GM19099 (cell line): ENCODE measurements around the gene PICALM.

Source experiments
- POLR2A ChIP-seq: IDR thresholded peaks from 3 replicates; pipeline ENCODE4 v1.6.1; 2011; ENCODE audit warnings: low read depth; ENCODE audit not compliant: insufficient read length; ENCODE audit errors: extremely low read depth

PICALM gene

DNA sequence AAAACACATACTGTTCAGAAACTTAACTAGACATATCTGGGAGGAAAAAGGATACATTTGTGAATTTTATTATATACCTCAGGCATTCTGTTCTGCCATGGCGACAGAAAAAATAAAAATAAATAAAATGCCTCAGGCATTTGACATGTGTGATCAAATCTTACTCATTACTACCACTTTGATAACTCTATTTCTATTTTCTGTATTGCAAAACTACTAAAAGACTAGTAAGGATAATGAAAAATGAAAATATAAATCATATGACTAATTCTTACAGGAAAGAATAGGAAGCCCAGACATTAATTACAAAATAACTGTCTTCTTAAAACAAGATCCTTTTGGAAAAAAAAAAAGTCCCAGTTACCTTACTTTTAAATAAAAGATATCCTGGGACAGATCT is 5.3 kb downstream of the PICALM start:
- no peak for TF ChIP-seq POLR2A

DNA sequence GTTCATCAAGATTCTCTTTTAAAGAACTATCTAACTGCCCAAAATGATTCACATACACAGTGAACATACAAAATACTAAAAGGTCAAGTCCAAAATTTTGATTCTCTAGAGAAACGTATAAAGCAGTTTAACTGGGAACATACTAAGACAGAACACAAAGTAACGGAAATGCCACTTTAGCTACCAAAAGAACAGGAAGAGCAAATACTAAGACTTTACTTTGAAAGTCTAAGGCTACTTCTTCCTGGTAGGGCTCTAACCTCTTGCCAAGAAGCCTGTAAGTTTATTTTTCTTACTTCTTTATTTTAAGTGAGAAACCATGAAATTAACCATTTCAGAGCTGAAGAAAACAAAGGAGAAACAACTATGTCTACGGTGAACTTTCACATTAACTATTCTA is 6.2 kb downstream of the PICALM start:
- TF ChIP-seq POLR2A: no peak

DNA sequence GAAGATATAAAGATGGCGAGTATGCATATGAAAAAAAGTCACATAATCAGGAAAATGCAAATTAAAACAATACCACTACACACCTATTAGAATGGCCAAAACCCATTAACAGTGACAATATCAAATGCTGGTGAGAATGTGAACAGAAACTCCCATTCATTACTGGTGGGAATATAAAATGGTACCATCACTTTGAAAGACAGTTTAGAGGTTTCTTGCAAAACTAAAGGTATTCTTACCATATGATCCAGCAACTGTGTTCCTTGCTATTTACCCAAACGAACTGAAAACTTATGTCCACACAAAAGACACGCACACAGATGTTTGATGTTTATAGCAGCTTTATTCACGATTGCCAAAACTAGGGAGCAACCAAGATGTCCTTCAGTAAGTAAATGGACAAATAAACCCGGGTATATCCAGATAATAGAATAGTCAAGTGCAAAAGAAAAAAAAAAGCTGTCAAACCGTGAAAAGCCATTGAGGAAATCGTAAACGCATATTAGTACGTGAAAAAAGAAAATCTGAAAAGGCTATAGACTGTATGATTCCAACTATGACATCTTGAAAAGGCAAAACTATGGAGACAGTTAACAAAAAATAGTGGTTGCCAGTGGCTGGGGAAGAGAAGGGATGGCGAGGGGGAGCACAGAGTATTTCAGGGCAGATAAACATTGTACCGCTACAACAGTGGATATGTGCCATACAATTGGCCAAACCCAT is 7.2 kb downstream of the PICALM start:
- TF ChIP-seq POLR2A: no peak

DNA sequence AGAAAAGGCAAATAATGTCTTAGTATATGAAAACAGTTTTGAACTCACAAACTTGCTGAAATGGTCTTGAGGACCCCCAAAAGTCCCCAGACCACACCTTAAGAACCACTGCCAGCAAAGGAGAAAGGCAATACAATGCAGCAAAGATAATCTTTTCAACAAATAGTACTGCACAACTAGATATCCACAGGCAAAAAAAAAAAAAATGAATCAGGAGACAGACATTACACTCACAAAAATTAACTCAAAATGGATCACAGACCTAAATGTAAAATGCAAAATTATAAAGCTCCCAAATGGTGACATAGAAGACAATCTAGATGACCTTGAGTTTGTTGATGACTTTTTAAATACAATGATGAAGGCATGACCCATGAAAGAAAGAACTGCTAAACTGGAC is 8.3 kb downstream of the PICALM start:
- TF ChIP-seq POLR2A: no peak

DNA sequence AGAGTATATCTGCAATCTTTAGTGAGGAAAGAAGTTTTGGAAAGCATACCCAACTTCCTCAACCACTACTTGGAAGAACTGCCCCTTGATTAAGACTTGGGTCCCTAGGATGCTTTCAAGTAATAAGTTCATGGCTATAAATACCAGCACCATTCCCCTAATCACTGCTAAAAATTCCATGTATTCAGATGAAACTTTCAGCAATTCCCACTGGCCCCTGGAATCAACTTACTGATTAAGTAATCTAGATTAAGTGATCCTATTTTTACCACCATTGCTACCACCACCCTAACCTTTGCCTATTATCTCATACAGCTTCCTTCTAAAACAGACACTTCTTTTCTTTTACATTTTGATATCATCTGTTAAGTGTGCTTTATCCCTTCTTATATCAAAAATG is 10.5 kb downstream of the PICALM start:
- TF ChIP-seq POLR2A: no peak

DNA sequence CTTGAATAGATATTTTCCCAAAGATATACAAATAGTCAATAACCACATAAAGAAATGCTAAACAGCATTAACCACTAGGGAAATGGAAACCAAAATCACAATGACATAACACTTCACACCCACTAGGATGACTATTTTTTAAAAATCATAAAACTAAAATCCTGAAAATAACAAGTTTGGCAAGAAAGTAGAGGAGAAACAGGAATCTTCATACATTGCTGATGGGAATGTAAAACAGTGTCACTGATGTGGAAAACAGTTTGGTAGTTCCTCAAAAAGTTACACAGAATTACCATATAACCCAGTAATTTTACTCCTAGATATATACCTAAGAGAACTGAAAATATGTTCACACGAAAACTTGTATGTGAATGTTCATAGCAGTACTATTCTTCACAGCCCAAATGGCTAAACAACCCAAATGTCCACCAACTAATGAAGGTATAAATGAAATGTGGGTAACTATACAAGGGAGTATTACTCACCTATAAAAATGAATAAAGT is 12.5 kb downstream of the PICALM start:
- TF ChIP-seq POLR2A: no peak

DNA sequence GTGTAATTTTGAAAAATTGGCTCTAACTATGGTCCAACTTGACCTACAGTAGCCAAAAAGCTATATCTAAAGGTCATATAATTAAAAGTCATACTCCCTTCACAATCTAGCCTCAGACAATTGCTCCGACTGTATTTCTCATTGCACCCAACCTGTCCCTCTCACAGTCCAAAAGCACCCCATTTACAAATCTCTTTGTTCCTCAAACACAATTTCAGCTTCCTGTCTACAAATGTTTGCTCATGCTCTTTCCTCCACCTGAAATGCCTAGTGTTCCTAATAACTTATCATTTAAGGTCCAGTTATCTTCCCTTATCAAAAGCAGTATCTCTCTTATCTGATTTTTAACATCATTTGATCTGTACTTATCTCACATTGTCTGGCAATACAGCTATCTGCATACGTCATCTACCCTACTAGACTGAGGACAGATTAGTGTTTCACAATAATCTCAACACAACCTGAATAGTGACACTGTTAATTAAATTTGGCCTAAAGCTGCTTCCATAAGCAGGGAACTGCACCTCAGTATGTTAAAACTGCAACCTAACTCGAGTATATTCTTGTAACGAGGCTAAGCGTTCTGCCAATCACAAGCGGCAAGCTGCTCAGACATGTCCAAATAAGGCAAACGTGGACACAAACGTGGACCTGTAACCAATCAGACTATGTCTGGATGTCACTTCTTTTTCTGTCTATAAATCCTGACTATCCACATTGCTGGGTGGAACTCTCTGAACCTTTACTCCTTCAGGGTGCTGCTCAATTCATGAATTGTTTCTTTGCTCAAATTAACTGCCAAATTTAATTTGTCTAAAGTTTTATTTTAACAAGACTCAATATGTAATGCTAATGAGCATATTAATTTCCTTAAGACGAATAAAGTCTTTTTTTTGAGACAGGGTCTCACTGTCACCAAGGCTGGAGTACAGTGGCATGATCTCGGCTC is 15.9 kb downstream of the PICALM start:
- no peak for TF ChIP-seq POLR2A

DNA sequence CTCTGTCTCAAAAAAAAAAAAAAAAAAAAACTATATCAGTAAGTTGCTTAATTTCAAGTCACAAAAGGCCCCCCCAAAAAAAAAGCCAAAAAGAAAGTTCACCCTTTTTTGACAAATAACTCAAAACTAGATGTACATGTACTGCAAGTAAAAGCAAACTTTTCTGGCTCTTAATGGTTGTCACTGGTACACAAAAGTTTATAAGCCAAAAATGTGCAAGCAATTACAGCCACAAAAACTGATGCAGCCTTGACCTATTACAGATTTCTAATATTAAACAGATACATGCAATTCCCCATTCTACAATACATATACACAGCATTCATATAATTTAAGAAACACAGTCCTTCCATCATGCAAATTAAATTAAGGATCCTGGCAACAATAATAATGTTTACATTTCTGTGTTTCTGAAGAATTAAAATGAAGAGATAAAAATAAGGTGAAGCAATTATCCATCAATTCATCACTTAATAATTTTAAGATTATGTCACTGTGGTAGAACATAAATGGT is 18.6 kb downstream of the PICALM start:
- no peak for TF ChIP-seq POLR2A

DNA sequence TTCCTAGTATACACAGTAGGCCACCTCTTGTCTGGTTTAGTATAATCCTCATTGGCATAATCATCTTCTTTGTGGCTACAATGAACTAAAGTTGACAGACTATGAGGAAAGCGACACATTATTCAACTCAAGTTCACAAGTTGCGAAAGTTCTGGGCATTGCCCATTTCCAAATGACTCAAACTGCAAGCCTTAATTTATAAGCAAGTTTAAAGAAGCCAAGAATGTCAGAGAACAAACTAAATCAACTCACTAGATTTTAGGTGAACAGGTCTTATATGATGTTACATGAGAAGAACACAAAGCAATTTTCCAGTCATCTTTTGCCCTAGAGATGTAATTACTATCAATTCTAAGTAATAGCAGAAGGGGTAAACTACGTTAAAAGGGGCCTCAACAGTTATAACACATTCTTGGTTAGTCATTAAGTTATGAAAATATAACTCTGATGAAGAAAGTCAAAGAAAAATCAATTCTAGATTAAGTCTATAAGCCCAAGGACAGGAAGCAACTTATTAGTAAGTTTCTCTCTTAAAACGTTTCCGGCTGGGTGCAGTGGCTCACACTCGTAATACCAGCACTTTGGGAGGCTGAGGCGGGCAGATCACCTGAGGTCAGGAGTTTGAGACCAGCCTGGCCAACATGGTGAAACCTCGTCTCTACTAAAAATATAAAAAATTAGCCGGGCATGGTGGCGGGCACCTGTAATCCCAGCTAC is 21.5 kb downstream of the PICALM start:
- TF ChIP-seq POLR2A: no peak

DNA sequence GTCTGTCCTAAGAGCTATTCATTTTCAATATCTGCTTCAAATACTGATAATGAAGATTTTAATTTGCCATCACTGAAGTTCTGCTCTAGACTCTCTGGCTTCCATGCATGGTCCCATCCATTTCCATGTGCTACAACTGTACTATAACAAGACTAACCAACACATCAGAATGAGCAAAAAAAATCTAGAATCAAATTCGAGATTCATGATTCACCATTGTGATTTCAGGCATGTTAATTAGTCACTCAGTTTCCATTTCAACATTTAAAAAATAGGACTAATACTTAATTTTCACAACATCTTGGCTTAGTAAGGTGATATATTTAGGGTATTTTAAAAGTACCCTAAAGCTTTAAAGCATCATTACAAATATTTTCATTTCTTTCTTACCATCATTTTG is 22.8 kb downstream of the PICALM start:
- no peak for TF ChIP-seq POLR2A

DNA sequence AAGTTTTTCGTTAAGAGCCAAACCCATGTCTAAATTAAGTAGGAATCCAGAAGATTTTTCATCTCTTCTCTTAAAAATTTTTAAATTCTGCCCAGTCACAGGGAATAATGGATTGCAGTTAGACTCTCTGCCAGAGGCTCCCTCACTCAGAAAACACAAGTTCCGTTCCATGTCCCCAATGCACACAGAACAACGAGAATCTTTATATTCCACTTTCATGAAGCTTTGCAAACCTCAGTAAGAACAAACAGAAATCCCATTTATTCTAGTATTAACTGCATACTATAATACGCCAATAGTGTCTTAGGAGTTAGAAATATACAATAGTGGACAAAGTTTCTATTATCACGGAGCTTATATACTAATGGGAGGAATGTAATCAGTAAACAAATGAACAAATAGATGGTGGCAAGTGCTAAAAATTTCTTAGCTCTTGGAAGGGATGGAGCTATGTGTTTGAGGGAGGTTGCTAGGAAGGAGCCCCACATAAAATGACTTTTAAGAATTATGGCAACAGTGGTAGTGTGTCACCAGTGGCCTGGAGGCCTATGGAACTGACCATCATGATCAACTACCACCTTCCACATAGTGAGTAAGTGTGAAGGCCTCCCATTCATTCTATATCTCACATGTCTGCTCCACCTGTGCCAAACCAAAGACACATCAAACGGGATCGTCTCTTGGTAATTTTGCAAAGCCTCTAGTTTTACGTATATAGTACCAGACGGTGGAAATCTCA is 24.9 kb downstream of the PICALM start:
- TF ChIP-seq POLR2A: no peak

DNA sequence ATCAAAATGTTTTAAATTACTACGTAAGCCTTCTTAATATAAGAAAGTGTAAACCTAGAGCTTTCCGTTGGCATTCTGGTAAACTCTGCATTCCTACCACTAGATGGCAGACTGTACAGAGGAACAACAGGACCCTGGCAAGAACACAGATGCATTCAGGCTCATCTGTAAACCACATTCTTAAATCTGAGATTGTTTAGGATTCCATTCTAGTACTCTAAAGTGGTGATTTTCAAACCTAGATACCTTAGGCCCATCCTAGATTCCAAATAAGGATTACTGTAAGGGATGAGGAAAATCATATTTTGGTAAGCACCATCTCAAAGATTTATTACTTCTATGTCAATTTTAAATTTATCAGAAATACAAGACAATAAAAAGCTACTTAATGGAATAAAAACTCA is 26.9 kb downstream of the PICALM start:
- TF ChIP-seq POLR2A: no peak

DNA sequence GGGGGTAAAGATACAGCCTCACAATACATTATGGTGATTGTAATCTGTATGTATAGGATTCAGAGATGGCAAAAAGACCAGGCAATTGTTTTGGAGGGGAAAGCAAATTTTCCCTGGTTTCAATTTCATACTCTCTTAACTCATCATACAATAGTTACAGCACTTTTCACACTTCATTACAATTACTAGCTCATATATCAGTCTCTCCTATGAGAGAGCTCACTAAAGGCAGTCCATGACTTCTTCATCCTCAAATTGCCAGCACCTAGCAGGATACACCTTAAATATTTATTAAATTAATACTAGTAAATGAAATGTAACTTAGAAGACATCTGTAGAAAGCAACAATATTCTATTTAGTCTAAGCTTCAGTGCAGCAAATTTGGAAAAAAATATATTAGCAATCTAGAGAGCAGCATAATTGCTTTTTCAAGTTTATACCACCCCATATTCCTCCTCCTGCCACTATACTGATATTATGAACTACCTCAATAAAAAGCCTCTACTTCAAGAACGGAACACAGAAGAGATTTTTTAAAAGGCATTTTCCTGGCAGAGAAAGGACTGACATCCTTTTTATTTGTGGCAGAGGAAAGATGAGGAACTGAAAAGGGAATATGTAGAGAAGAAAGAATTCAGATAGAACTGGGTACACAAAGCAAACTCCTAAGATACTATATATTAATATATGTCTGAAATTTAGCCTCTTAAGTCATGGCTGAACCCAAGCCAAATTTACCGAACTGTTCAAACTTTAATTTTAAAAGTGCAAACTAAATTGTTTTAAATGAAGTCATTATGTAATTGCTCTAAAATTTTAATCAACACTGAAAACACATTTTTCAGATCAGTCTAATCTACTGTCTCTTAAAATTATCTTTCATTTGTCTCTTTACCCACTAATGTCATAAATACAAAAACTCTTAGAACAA is 27.7 kb downstream of the PICALM start:
- no peak for TF ChIP-seq POLR2A

DNA sequence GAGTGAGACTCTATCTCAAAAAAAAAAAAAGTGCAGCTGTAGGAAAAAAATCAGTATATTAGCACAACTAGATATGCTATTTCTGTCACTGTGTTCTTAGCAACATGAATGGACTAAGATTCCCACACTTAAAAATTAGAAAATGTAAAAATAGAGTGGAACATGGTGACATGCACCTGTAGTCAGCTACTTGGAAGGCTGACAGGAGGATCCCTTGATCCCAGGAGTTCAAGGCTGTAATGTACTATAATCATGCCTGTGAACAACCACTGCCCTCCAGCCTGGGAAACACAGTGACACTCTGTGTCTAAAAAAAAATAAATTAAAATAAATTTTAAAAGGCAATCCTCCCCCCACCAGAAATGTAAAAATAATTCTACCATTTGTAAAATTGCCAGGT is 29.8 kb downstream of the PICALM start:
- no peak for TF ChIP-seq POLR2A

DNA sequence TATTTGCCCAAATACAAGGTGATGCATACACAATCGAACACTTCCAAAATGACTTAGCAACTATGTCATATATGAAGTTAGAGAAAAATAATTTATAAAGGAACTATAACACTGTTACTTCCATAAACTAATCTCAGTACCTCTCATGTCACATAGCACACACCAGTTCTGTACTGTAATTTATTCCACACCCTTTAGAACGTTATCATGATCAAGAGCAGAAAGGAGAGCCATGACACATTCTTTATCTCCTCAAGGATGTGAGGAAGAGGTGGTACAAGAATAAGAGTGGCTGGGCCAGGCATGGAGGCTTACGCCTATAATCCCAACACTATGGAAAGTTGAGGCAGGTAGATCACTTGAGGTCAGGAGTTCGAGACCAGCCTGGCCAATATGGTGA is 31.1 kb downstream of the PICALM start:
- TF ChIP-seq POLR2A: no peak
